K562 (cell line): ENCODE data around the gene PYGB. TPM values are rescaled to one million over a fixed set of nuclear protein-coding genes. Genes with fewer than 3 reads are reported as not detected.

Source experiments
- ATAC-seq: fragments of 200-7000 bp; cut with Tn5 transposase; 3 replicates; pipeline ENCODE4 v1.9.1; 2020; ENCODE audit warnings: moderate library complexity
- BruUV-seq: library from RNA; stranded (reverse); fragments of 400-500 nt; replicated peaks from 2 replicates; lab custom pipeline; 2021; lab: Mats Ljungman, UMichigan
- CTCF ChIA-PET: fragments of 300-600 bp; formaldehyde crosslinking; extraction: SDS; loops from one replicate; lab custom pipeline; 2021; ENCODE audit warnings: low intra/inter-chr PET ratio; lab: Yijun Ruan, JAX
- POLR2A ChIA-PET: fragments of 300-600, 350-650 bp; sonication (Branson Sonifier 250); formaldehyde crosslinking; extraction: SDS; loops from one replicate; lab custom pipeline; 2021; ENCODE audit warnings: antibody characterized with exemption, inconsistent platforms; lab: Yijun Ruan, JAX
- DNase-seq, 4 experiments: peaks; one replicate each; pipeline versions ENCODE4 v3.0.0 to v3.0.0-alpha.2; 2011 to 2018; ENCODE audit warnings: low spot score in 3 of 4, mixed read lengths in 3 of 4; ENCODE audit errors: extremely low read depth in 1 of 4
- FAIRE-seq: peaks from 2 replicates; lab custom pipeline; 2011; peaks lifted over from hg19 to GRCh38; lab: Jason Lieb, UNC
- H2AFZ ChIP-seq: 2 replicates; pipeline ENCODE4 v1.6.0; 2011; ENCODE audit warnings: low read depth, low read length, control low read depth, inconsistent platforms
- H3K27ac ChIP-seq: fragments of 200-600 bp; 3 replicates; pipeline ENCODE4 v1.8.0; 2011; ENCODE audit warnings: low read depth, mild to moderate bottlenecking, control low read depth, inconsistent platforms, low read length, moderate library complexity, mixed read lengths; ENCODE audit errors: extremely low read depth
- H3K27me3 ChIP-seq, 2 experiments: fragments of 300-600 bp in 1 of 2; 2 replicates in 1 of 2; 3 replicates in 1 of 2; pipeline versions ENCODE4 v1.6.0 to v1.8.0; 2011; ENCODE audit warnings: inconsistent platforms in 2 of 2, low read length in 2 of 2, mild to moderate bottlenecking in 1 of 2, mixed read lengths in 1 of 2, moderate library complexity in 1 of 2; ENCODE audit not compliant: control insufficient read depth in 2 of 2, insufficient read depth in 2 of 2
- H3K36me3 ChIP-seq: fragments of 300-600 bp; 3 replicates; pipeline ENCODE4 v1.8.0; 2011; ENCODE audit warnings: mild to moderate bottlenecking, low read length, inconsistent platforms; ENCODE audit not compliant: control insufficient read depth, insufficient read depth
- H3K4me1 ChIP-seq, 2 experiments: fragments of 200-600 bp in 1 of 2; replicated peaks in 1 of 2; 2 replicates in 1 of 2; 3 replicates in 1 of 2; pipeline versions ENCODE4 v1.5.1 to v1.8.0; 2011; ENCODE audit warnings: inconsistent platforms in 2 of 2, low read length in 2 of 2, mild to moderate bottlenecking in 1 of 2, mixed read lengths in 1 of 2, moderate library complexity in 1 of 2; ENCODE audit not compliant: control insufficient read depth in 2 of 2, insufficient read depth in 2 of 2
- H3K4me2 ChIP-seq: 2 replicates; pipeline ENCODE4 v1.6.1; 2011; ENCODE audit warnings: low read length, control low read depth, inconsistent platforms, mixed read lengths; ENCODE audit not compliant: insufficient read depth
- H3K4me3 ChIP-seq: fragments of 200-600 bp; sonication (generic), shearing (Covaris generic); 2 replicates; pipeline ENCODE4 v1.5.1; 2016; ENCODE audit warnings: control low read depth, inconsistent platforms
- H3K79me2 ChIP-seq: fragments of 200-600 bp; 3 replicates; pipeline ENCODE4 v1.8.0; 2011; ENCODE audit warnings: low read length, inconsistent platforms; ENCODE audit not compliant: control insufficient read depth, insufficient read depth
- H3K9ac ChIP-seq, 2 experiments: 2 replicates each; pipeline versions ENCODE4 v1.6.0 to v1.6.1; 2011; ENCODE audit warnings: low read depth in 2 of 2, low read length in 2 of 2, control low read depth in 1 of 2, inconsistent platforms in 1 of 2, mild to moderate bottlenecking in 1 of 2, mixed read lengths in 1 of 2; ENCODE audit not compliant: insufficient read depth in 1 of 2
- H3K9me1 ChIP-seq: one replicate; pipeline ENCODE4 v1.6.0; 2011; ENCODE audit warnings: inconsistent platforms, mild to moderate bottlenecking, low read length, moderate library complexity; ENCODE audit not compliant: control insufficient read depth, insufficient read depth
- H3K9me3 ChIP-seq: replicated peaks from 2 replicates; pipeline ENCODE4 v1.5.1; 2011; ENCODE audit warnings: low read depth, low read length, inconsistent platforms; ENCODE audit not compliant: control insufficient read depth, insufficient read depth
- H4K20me1 ChIP-seq: replicated peaks from 2 replicates; pipeline ENCODE4 v1.6.1; 2011; ENCODE audit warnings: low read length, inconsistent platforms, mixed read lengths; ENCODE audit not compliant: control insufficient read depth, insufficient read depth
- CBX5 ChIP-seq: IDR thresholded peaks from 2 replicates; pipeline ENCODE4 v1.6.1; 2014; ENCODE audit warnings: low read depth, borderline replicate concordance
- CHD1 ChIP-seq: fragments of 200-600 bp; sonication (generic); IDR thresholded peaks from one replicate; pipeline ENCODE4 v1.6.1; 2012; ENCODE audit warnings: mild to moderate bottlenecking, moderate library complexity, low read length, inconsistent platforms
- DACH1 ChIP-seq: fragments of 450-650 bp; IDR thresholded peaks from 2 replicates; pipeline ENCODE4 v1.6.1; 2018; ENCODE audit not compliant: partially characterized antibody
- EP300 ChIP-seq: IDR thresholded peaks from 2 replicates; pipeline ENCODE4 v1.6.1; 2012; ENCODE audit warnings: low read length, improper control_type of control experiment
- GTF2F1 ChIP-seq: IDR thresholded peaks from 2 replicates; pipeline ENCODE4 v1.6.1; 2011; ENCODE audit warnings: low read depth, low read length, improper control_type of control experiment
- HDGF ChIP-seq: fragments of 450-650 bp; IDR thresholded peaks from 2 replicates; pipeline ENCODE4 v1.6.1; 2016
- NFE2L1 ChIP-seq: fragments of 450-650 bp; IDR thresholded peaks from 2 replicates; pipeline ENCODE4 v1.6.1; 2016; ENCODE audit warnings: missing genetic modification characterization, low read depth, mild to moderate bottlenecking, missing compliant biosample characterization, moderate library complexity, borderline replicate concordance
- RHOXF2B ChIP-seq: fragments of 250-450 bp; sonication (Bioruptor Pico); conservative IDR thresholded peaks from 2 replicates; pipeline ENCODE4 v1.5.1; 2021
- SLC30A9 ChIP-seq: fragments of 250-450 bp; sonication (Bioruptor Pico); IDR thresholded peaks from 2 replicates; pipeline ENCODE4 v1.8.0; 2022; ENCODE audit warnings: mild to moderate bottlenecking, moderate library complexity
- SNIP1 ChIP-seq: fragments of 450-650 bp; IDR thresholded peaks from 2 replicates; pipeline ENCODE4 v1.7.1; 2017; ENCODE audit warnings: low read depth, mild to moderate bottlenecking
- WHSC1 ChIP-seq: IDR thresholded peaks from one replicate; pipeline ENCODE4 v1.6.1; 2012; ENCODE audit warnings: low read length, control low read depth, inconsistent platforms
- ZNF445 ChIP-seq: fragments of 250-450 bp; sonication (Bioruptor Pico); IDR thresholded peaks from 2 replicates; pipeline ENCODE4 v1.4.0; 2020; ENCODE audit warnings: low read depth, mild to moderate bottlenecking, moderate library complexity
- ZNF764 ChIP-seq: fragments of 250-450 bp; sonication (Bioruptor Pico); IDR thresholded peaks from 2 replicates; pipeline ENCODE4 v1.4.0; 2020; ENCODE audit warnings: low read depth, mild to moderate bottlenecking, moderate library complexity
- WGBS: fragments of 100-300 bp; shearing (Covaris generic); methylation state at CpG from one replicate; pipeline ENCODE4 v1.1.6; 2016; ENCODE audit warnings: low coverage, mixed read lengths; ENCODE audit not compliant: insufficient coverage; ENCODE audit errors: missing lambda C conversion rate; 5-methylcytosine and 5-hydroxymethylcytosine counted together
- in situ Hi-C: fragments of 300-500 bp; cut with MboI; formaldehyde crosslinking; loops from 4 replicates; pipeline ENCODE4 v1.15.0; 2018; ENCODE audit warnings: inconsistent platforms, mixed read lengths
- intact Hi-C: fragments of 100-400 bp; cut with micrococcal nuclease; formaldehyde crosslinking; loops from 2 replicates; pipeline ENCODE4 v1.14.2; 2022
- polyA plus RNA-seq, 8 experiments: library from polyadenylated mRNA; depleted of rRNA in 4 of 8; stranded (reverse) in 5 of 8; unstranded in 3 of 8; fragments of >200 nt; fragmentation: Nextera tagmentation in 2 of 8; fragmentation: Illumina TruSeq in 1 of 8; extraction: Ambion mirVana in 2 of 8; extraction: Trizol in 1 of 8; gene quantifications; 2 replicates each; pipeline versions ENCODE4 v1.2.1 to v1.2.3, GENCODE V29; 2011 to 2014; ENCODE audit warnings: inconsistent platforms in 1 of 8, missing spikeins in 1 of 8
- total RNA-seq, 7 experiments: library from RNA; depleted of rRNA in 6 of 7; stranded (reverse); fragments of >200 nt in 6 of 7; fragmentation: Illumina TruSeq in 2 of 7; extraction: Trizol in 2 of 7; gene quantifications; 2 replicates each; pipeline versions ENCODE4 v1.2.1 to v1.2.3, GENCODE V29; 2011 to 2021; ENCODE audit warnings: low replicate concordance in 1 of 7
- TF ChIP-seq, protein P1 (sequence below), 2 experiments: fragments of 450-650 bp in 1 of 2; IDR thresholded peaks; 2 replicates each; pipeline ENCODE4 v1.6.1; 2011 to 2017; ENCODE audit warnings: low read depth in 2 of 2, antibody characterized with exemption in 1 of 2, borderline replicate concordance in 1 of 2, low read length in 1 of 2, mild to moderate bottlenecking in 1 of 2, mixed read lengths in 1 of 2; ENCODE audit not compliant: control insufficient read depth in 1 of 2
- TF ChIP-seq, protein P2 (sequence below): fragments of 450-650 bp; IDR thresholded peaks from 2 replicates; pipeline ENCODE4 v1.6.1; 2017; ENCODE audit warnings: antibody characterized with exemption, mild to moderate bottlenecking

Gene PYGB
- total and polyA plus RNA-seq, 9 of the 15 experiments (the other 6 are each of a cell fraction or from before 2014, with no cell fraction given) = 0.34 to 18.0 (median 9.8) TPM

GRCh38 chr20:25325073-25325472 is 77.2 kb downstream of the PYGB start:
- H3K9ac ChIP-seq = no peak overlapping the region
- H3K79me2 ChIP-seq = no peaks in the 10 kb centered on the region
- H3K36me3 ChIP-seq = peaks cover 14% of the 10 kb centered on the region; the same call in 2 of the 3 replicates
- WGBS = 83% methylated on average over 1 of the region's 3 CpGs
- no peaks in the 10 kb centered on the region for H3K9me3 ChIP-seq
- no peaks in the 10 kb centered on the region for H3K27me3 ChIP-seq
- intact Hi-C loops = no loop called here
- H3K4me3 ChIP-seq = no peak overlapping the region
- no peak for TF ChIP-seq HDGF
- no peak for TF ChIP-seq NFE2L1 (tag)
- no peak for TF ChIP-seq CHD1
- no peak for TF ChIP-seq WHSC1
- no peak for TF ChIP-seq RHOXF2B (CRISPR knock-in tag)
- TF ChIP-seq DACH1 = no peak
- no peak for TF ChIP-seq GTF2F1
- TF ChIP-seq, protein P1, sequence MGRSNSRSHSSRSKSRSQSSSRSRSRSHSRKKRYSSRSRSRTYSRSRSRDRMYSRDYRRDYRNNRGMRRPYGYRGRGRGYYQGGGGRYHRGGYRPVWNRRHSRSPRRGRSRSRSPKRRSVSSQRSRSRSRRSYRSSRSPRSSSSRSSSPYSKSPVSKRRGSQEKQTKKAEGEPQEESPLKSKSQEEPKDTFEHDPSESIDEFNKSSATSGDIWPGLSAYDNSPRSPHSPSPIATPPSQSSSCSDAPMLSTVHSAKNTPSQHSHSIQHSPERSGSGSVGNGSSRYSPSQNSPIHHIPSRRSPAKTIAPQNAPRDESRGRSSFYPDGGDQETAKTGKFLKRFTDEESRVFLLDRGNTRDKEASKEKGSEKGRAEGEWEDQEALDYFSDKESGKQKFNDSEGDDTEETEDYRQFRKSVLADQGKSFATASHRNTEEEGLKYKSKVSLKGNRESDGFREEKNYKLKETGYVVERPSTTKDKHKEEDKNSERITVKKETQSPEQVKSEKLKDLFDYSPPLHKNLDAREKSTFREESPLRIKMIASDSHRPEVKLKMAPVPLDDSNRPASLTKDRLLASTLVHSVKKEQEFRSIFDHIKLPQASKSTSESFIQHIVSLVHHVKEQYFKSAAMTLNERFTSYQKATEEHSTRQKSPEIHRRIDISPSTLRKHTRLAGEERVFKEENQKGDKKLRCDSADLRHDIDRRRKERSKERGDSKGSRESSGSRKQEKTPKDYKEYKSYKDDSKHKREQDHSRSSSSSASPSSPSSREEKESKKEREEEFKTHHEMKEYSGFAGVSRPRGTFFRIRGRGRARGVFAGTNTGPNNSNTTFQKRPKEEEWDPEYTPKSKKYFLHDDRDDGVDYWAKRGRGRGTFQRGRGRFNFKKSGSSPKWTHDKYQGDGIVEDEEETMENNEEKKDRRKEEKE (IDR thresholded peaks at IDR 0.05; ENCODE audit: borderline replicate concordance in 1 of 2, control insufficient read depth in 1 of 2, low read depth in 2 of 2, low read length in 1 of 2) = no peak
- no peak for TF ChIP-seq SNIP1
- TF ChIP-seq ZNF445 (CRISPR knock-in tag) = no peak
- no peak for TF ChIP-seq EP300
- TF ChIP-seq SLC30A9 = no peak
- no peak for TF ChIP-seq ZNF764 (CRISPR knock-in tag)
- TF ChIP-seq, protein P2, sequence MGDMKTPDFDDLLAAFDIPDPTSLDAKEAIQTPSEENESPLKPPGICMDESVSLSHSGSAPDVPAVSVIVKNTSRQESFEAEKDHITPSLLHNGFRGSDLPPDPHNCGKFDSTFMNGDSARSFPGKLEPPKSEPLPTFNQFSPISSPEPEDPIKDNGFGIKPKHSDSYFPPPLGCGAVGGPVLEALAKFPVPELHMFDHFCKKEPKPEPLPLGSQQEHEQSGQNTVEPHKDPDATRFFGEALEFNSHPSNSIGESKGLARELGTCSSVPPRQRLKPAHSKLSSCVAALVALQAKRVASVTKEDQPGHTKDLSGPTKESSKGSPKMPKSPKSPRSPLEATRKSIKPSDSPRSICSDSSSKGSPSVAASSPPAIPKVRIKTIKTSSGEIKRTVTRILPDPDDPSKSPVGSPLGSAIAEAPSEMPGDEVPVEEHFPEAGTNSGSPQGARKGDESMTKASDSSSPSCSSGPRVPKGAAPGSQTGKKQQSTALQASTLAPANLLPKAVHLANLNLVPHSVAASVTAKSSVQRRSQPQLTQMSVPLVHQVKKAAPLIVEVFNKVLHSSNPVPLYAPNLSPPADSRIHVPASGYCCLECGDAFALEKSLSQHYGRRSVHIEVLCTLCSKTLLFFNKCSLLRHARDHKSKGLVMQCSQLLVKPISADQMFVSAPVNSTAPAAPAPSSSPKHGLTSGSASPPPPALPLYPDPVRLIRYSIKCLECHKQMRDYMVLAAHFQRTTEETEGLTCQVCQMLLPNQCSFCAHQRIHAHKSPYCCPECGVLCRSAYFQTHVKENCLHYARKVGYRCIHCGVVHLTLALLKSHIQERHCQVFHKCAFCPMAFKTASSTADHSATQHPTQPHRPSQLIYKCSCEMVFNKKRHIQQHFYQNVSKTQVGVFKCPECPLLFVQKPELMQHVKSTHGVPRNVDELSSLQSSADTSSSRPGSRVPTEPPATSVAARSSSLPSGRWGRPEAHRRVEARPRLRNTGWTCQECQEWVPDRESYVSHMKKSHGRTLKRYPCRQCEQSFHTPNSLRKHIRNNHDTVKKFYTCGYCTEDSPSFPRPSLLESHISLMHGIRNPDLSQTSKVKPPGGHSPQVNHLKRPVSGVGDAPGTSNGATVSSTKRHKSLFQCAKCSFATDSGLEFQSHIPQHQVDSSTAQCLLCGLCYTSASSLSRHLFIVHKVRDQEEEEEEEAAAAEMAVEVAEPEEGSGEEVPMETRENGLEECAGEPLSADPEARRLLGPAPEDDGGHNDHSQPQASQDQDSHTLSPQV = no peak
- no peak for TF ChIP-seq CBX5
- no peaks in the 10 kb centered on the region; the same call in 1 of the 2 replicates for H4K20me1 ChIP-seq
- BruUV-seq = no TSS peak
- H3K4me1 ChIP-seq = peaks cover 0 to 6% of the 10 kb centered on the region in 2 experiments; a peak in 2 of 5 replicates
- no peak for DNase-seq
- H3K9me1 ChIP-seq = no peaks in the 10 kb centered on the region
- no peak overlapping the region for H3K4me2 ChIP-seq
- ChIA-PET POLR2A (no interaction called here), CTCF (no interaction called here)
- H2AFZ ChIP-seq = no peak overlapping the region
- no peak overlapping the region for H3K27ac ChIP-seq
- FAIRE-seq = no peak
- in situ Hi-C loops = no loop called here
- no peak for ATAC-seq
